Duodenal mucosa (tissue), 2 donors: ENCODE results near the gene CAMK2B.

ENCODE experiments used
- H3K27ac ChIP-seq: one replicate; pipeline ENCODE4 v1.7.0; 2013; ENCODE audit warnings: low read depth, low read length
- H3K27me3 ChIP-seq, 2 donors: one replicate each; pipeline ENCODE4 v1.7.0; 2013; ENCODE audit warnings: low read length in 2 of 2, control low read depth in 1 of 2; ENCODE audit not compliant: insufficient read depth in 2 of 2, control insufficient read depth in 1 of 2
- H3K36me3 ChIP-seq, 2 donors: one replicate each; pipeline ENCODE4 v1.7.0; 2013; ENCODE audit warnings: low read length in 2 of 2, control low read depth in 1 of 2; ENCODE audit not compliant: insufficient read depth in 2 of 2, control insufficient read depth in 1 of 2
- H3K4me1 ChIP-seq, 2 donors: one replicate each; pipeline ENCODE4 v1.7.0; 2013; ENCODE audit warnings: low read length in 2 of 2, control low read depth in 1 of 2; ENCODE audit not compliant: insufficient read depth in 2 of 2, control insufficient read depth in 1 of 2
- H3K4me3 ChIP-seq, 2 donors: one replicate each; pipeline ENCODE4 v1.7.0; 2013; ENCODE audit warnings: low read length in 2 of 2, low read depth in 1 of 2
- H3K9ac ChIP-seq, 2 donors: one replicate each; pipeline ENCODE4 v1.7.0; 2013; ENCODE audit warnings: low read length in 2 of 2, low read depth in 1 of 2
- H3K9me3 ChIP-seq, 2 donors: one replicate each; pipeline ENCODE4 v1.7.0; 2013; ENCODE audit warnings: low read length in 2 of 2, control low read depth in 1 of 2; ENCODE audit not compliant: control insufficient read depth in 1 of 2

CAMK2B gene

DNA sequence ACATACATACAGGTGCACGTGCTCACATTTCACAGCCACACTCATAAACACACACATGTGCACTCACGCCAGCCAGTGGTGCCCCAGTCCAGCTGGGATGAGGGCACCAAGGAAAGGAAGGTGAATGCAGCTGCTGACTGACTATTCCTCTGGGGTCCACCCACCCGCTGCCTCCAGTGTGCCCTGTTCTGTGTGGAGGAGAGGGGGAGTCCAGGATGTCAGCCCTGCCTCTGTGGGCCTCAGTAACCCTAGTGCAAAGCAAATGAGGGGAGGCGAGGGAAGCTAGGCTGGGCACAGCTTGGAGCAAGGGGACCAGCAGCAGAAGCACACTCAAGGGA lies 67.0 kb downstream of the CAMK2B start:
- H3K9ac ChIP-seq, result no peak overlapping the region
- H3K9me3 ChIP-seq, result no peaks in the 10 kb centered on the region
- H3K4me1 ChIP-seq, result peaks cover 15 to 19% of the 10 kb centered on the region in 2 donors
- peak overlapping the region; percentile 1 to 40 for H3K4me3 ChIP-seq
- H3K36me3 ChIP-seq, result no peaks in the 10 kb centered on the region
- no peaks in the 10 kb centered on the region for H3K27me3 ChIP-seq
- no peak overlapping the region for H3K27ac ChIP-seq

DNA sequence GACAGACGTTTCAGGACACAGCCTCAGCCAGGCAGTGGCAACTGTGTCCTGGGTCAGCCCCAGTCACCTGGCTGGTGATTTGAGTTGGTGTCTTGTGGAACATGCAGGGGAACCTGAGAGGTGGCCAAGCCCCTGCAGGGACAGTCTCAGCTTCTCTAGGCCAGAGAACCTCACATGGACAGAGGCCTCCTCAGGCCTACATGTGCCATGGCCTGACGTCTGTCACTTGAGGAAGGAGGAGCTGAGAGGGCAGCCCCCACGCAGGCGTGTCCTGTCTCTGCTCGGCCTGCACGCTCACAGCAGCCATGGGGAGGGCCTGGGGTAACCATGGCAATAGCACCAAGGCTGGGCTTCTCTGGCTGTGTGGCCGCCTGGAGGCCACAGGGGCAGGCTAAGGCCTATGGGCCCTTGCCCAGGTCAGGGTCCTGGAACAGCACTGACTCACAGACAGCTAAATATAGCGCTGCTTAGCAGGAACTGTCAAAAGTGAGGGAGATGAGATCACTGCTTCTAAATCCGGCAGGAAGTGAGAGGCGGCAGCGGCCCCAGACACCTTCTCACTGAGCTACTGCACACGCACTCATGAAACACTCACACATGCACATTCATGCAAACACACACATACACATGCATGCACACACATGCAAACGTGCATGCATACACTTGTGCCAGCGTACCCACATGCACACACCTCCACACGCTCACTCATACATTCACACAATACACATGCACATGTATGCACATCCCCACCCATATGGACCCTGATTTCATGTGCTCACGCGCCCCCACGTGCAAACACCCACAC lies 67.6 kb downstream of the CAMK2B start:
- peaks cover 15 to 19% of the 10 kb centered on the region in 2 donors for H3K4me1 ChIP-seq
- H3K27ac ChIP-seq, result no peak overlapping the region
- H3K9me3 ChIP-seq, result no peaks in the 10 kb centered on the region
- H3K27me3 ChIP-seq, result no peaks in the 10 kb centered on the region
- no peaks in the 10 kb centered on the region for H3K36me3 ChIP-seq
- peak overlapping the region; percentile 1 to 40 for H3K4me3 ChIP-seq
- H3K9ac ChIP-seq, result peak overlapping the region in 1 of 2 donors; percentile 7

DNA sequence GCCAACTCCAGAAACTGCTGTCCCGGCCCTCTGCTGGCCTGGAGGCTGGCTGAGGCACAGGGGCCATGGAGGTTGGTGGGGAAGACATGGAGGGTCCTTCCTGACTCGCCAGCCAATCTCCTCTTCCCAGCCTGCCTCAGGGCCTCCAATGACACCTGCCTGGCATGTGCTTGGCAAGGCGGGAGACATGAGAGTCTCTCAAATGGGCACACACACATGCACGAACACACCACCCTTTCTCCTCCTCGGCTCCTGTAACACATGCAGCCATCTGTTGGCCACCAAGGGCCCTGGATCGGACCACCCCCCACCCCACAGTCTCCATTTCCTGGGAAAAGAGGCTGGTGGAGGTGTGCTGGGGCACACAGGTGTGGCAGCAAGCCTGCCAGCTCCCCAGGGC lies 68.2 kb downstream of the CAMK2B start:
- Histone ChIP-seq H3K36me3 (no peaks in the 10 kb centered on the region), H3K9ac (peak overlapping the region in 1 of 2 donors; percentile 7), H3K9me3 (no peaks in the 10 kb centered on the region), H3K27ac (no peak overlapping the region), H3K4me1 (peaks cover 15 to 19% of the 10 kb centered on the region in 2 donors), H3K4me3 (no peak overlapping the region), H3K27me3 (no peaks in the 10 kb centered on the region)

DNA sequence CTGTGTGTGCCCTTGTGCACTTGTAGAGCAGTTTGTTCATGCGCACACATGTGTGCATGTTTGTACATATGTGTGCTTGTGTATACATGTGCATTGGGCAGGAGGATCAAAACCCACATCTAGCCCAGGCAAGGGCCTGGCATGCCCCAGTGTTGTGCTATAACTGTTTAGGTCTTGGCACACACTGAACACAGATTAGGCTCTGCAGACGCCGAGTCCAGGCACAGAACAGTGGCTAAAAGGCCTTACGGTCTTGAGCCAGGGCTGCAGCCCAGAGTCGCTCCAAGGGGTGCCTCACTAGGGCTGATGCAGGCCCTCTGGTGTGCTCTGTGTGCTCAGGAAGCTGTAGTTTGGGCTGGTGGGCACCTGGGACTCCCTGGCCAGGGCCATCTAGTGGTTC lies 68.9 kb downstream of the CAMK2B start:
- Histone ChIP-seq H3K27ac (no peak overlapping the region), H3K36me3 (no peaks in the 10 kb centered on the region), H3K4me1 (peaks cover 15 to 19% of the 10 kb centered on the region in 2 donors), H3K27me3 (no peaks in the 10 kb centered on the region), H3K9me3 (no peaks in the 10 kb centered on the region), H3K9ac (no peak overlapping the region), H3K4me3 (no peak overlapping the region)

DNA sequence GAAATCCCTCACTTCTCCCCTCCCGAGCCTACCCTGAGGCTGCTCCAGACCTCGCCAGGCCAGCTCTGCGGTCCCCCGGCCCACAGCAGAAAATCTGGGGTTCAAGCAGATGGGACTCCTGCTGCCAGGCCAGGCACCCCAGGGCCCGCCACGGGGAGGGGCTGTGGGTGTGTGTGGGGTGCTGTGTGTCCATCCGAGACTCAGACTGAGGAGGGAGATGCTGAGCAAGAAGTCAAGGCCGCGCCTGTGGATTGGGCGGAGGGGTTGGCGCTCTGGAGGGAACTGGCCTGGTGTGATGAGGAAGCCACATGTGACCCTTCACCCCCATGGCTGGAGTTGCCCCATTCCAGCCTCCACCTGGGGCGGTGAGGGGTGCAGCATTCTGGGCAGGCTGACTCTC lies 73.5 kb downstream of the CAMK2B start:
- Histone ChIP-seq H3K9me3 (no peaks in the 10 kb centered on the region), H3K4me1 (no peaks in the 10 kb centered on the region), H3K36me3 (no peaks in the 10 kb centered on the region), H3K27me3 (no peaks in the 10 kb centered on the region), H3K4me3 (no peak overlapping the region), H3K27ac (no peak overlapping the region), H3K9ac (no peak overlapping the region)

DNA sequence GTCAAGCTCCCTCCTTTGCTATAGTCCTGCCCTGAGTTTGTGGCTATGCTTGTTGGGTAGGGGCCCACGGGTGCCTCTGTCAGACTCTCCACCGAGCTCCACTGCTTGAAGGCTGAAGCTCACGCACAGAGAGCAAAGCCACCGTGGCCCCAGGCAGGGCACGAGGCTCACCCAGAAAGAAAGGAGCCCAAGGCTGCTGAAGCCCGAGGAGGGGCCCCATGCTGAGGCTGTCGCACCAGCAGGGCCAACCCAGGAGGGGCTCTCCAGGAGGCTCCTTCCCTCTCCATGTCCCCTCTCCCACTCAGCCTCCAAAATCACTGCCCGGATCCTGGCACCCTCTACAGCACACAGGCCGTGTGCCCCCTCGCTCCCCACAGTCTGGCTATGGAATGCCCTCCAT lies 74.1 kb downstream of the CAMK2B start:
- no peaks in the 10 kb centered on the region for H3K9me3 ChIP-seq
- no peaks in the 10 kb centered on the region for H3K27me3 ChIP-seq
- H3K27ac ChIP-seq, result no peak overlapping the region
- no peak overlapping the region for H3K4me3 ChIP-seq
- no peaks in the 10 kb centered on the region for H3K36me3 ChIP-seq
- H3K9ac ChIP-seq, result no peak overlapping the region
- no peaks in the 10 kb centered on the region for H3K4me1 ChIP-seq

DNA sequence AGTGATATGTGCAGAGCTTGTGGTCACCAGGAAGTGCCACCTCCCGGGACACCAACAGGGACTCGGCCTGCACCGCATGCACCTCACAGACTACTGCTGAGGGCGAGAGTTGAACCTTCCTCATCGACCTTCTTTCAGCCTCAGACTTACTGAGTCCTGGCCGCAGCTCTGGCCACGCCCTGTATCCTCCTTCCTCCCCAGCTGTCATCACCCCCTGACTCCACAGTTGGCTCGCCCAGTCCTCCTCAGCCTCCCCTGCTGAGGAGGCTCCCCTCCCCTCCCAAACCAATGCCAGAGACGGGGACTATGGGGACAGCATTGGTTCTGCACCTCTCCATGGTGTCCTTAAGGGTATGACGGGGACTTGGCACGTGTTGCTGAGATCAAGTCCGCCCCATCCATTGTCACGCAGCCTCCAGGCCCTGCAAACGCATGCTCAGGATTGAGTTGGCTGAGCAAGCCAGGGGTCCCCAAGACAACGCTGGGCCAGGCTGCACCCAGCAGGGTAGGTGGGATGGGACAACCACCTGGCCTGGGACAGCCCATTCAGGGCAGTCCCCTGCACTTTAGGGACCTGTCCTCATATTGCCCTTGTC lies 75.7 kb downstream of the CAMK2B start:
- H3K36me3 ChIP-seq, result no peaks in the 10 kb centered on the region
- H3K9ac ChIP-seq, result no peak overlapping the region
- no peaks in the 10 kb centered on the region for H3K27me3 ChIP-seq
- H3K4me3 ChIP-seq, result no peak overlapping the region
- H3K4me1 ChIP-seq, result no peaks in the 10 kb centered on the region
- no peak overlapping the region for H3K27ac ChIP-seq
- no peaks in the 10 kb centered on the region for H3K9me3 ChIP-seq

DNA sequence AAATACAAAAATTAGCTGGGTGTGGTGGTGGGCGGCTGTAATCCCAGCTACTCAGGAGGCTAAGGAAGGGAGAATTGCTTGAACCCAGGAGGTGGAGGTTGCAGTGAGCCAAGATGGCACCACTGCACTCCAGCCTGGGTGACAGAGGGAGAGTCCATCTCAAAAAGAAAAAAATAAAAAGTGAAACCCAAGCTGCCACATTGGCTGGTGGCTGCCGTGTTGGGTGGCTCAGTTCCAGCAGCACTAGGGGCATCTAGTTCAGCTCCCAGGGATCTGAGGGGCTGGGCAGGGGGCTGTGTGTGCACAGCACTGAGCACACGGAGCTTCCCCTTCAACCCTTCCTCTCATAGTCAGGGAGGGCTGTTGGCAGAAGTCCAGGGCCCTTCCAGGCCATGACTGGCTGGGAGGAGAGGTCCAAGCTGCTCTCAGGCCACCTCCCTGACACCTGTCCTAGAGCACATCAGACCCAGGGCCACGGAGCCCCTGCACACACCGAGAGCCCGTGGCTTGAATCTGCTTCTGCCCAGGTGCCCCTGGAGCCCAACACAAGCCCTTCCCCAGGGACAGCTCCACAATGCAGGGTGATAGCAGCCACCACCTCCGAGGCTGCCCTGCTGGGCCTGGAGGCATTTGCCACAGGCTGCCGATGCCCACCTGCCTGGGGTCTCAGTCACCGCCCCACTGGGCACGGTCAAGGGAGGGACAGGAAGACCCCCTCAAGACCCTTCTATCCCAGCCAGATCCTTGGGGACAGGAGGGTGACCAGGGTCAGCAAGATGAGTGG lies 77.3 kb downstream of the CAMK2B start:
- H3K36me3 ChIP-seq, result no peaks in the 10 kb centered on the region
- no peak overlapping the region for H3K27ac ChIP-seq
- H3K9me3 ChIP-seq, result no peaks in the 10 kb centered on the region
- H3K27me3 ChIP-seq, result no peaks in the 10 kb centered on the region
- H3K4me3 ChIP-seq, result no peak overlapping the region
- H3K9ac ChIP-seq, result no peak overlapping the region
- no peaks in the 10 kb centered on the region for H3K4me1 ChIP-seq

DNA sequence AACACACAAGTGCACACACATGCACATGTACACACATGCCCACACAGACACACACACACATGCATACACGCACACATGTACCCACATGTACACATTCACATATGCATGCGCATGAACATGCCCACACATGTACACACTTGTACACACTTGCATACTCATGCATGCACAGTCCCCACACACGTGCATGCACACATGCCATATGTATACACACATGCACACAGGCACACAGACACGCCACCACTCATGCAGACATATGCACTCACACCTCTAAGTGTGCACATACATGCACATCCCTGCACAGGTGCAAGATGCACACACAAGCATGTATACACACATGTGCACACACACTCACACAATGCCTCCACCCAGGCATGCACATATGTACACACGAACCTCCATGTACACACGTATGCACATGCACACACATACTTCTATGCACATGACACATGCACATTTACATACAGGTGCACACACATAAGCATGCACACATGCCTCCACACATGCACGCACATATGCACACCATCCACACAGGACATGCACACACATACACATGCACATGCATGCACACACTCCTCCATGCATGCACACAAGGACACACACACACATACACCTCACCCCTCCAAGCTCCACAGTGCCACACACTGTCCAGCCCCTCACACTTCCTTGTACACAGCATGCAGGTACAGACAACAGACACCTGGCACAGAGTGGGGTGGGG lies 78.8 kb downstream of the CAMK2B start:
- H3K9me3 ChIP-seq, result no peaks in the 10 kb centered on the region
- no peak overlapping the region for H3K27ac ChIP-seq
- H3K4me1 ChIP-seq, result no peaks in the 10 kb centered on the region
- no peaks in the 10 kb centered on the region for H3K36me3 ChIP-seq
- H3K4me3 ChIP-seq, result no peak overlapping the region
- peaks cover 0 to 3% of the 10 kb centered on the region in 2 donors for H3K27me3 ChIP-seq
- no peak overlapping the region for H3K9ac ChIP-seq

DNA sequence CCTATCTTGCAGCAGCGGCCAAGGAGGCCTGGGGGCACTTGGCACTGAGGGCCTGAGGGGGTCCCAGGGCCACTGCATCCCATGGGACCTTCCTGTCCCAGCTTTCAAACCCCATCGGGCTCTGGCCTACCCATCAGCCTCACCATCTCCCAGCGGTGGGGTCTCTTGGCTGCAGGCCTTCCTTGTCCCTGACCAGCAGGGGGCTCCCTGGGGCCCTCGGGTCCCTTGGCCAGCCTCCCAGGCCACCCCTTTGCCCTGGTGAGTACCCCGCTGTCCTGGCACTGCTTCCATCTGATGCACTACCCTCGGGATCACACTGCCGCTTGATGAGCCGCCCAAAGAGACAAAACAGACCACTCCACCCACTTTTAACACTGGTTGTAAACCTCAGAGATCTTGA lies 81.1 kb downstream of the CAMK2B start:
- no peaks in the 10 kb centered on the region for H3K36me3 ChIP-seq
- peaks cover 0 to 3% of the 10 kb centered on the region in 2 donors for H3K27me3 ChIP-seq
- H3K9me3 ChIP-seq, result no peaks in the 10 kb centered on the region
- no peak overlapping the region for H3K9ac ChIP-seq
- no peak overlapping the region for H3K4me3 ChIP-seq
- H3K27ac ChIP-seq, result no peak overlapping the region
- no peaks in the 10 kb centered on the region for H3K4me1 ChIP-seq
